GM21825 (cell line): Measurements from ENCODE around the gene GET3.
"Not testable (repeated sequence)": the region's sequence is repeated elsewhere in the genome, so short reads cannot be mapped to it uniquely, and the experiment has no call there.

ENCODE experiments used
- ATAC-seq: cut with Tn5 transposase; IDR thresholded peaks from one replicate; pipeline ENCODE4 v1.9.1; 2021; ENCODE audit warnings: mild to moderate bottlenecking, moderate library complexity; ENCODE audit not compliant: unreplicated experiment

Gene GET3

GRCh38 chr19:12736995-12737834 is at the start of gene GET3:
Gene GET3 (plus strand): TSS chr19:12737497. CDS start chr19:12737506, 9 bp downstream.
- peak; percentile 67 for ATAC-seq

- no peak for ATAC-seq
Measured at GRCh38 chr19:12689012-12689411, 48.3 kb upstream of the GET3 start.

GRCh38 chr19:12689581-12690216 is 47.6 kb upstream of the GET3 start:
- no peak for ATAC-seq

GRCh38 chr19:12692960-12693359 is 44.3 kb upstream of the GET3 start:
- ATAC-seq: no peak

- no peak for ATAC-seq
Measured at GRCh38 chr19:12694641-12695040, 42.7 kb upstream of the GET3 start.

- ATAC-seq: no peak
Measured at GRCh38 chr19:12695096-12695495, 42.2 kb upstream of the GET3 start.

- peak; percentile 5 for ATAC-seq
Measured at GRCh38 chr19:12695514-12695913, 41.8 kb upstream of the GET3 start.

GRCh38 chr19:12695997-12696365 is 41.3 kb upstream of the GET3 start:
- ATAC-seq: peak; percentile 17

- peak; percentile 56 for ATAC-seq
Measured at GRCh38 chr19:12696366-12697335, 40.6 kb upstream of the GET3 start, which contains the start of gene FBXW9. Gene FBXW9 (minus strand): TSS chr19:12696631. CDS start chr19:12696581, 50 bp downstream.

GRCh38 chr19:12697425-12697824 is 39.9 kb upstream of the GET3 start:
- ATAC-seq: not testable (repeated sequence)

- no peak for ATAC-seq
Measured at GRCh38 chr19:12698138-12698537, 39.2 kb upstream of the GET3 start.

GRCh38 chr19:12701596-12702282 is 35.6 kb upstream of the GET3 start:
- no peak for ATAC-seq

- no peak for ATAC-seq
Measured at GRCh38 chr19:12703046-12703445, 34.3 kb upstream of the GET3 start.

GRCh38 chr19:12705169-12705568 is 32.1 kb upstream of the GET3 start:
- ATAC-seq: no peak

- ATAC-seq: no peak
Measured at GRCh38 chr19:12705654-12706331, 31.5 kb upstream of the GET3 start.

- no peak for ATAC-seq
Measured at GRCh38 chr19:12706332-12706718, 31.0 kb upstream of the GET3 start.

GRCh38 chr19:12708641-12709040 is 28.7 kb upstream of the GET3 start:
- no peak for ATAC-seq

GRCh38 chr19:12711187-12711586 is 26.1 kb upstream of the GET3 start:
- no peak for ATAC-seq

GRCh38 chr19:12712077-12712476 is 25.2 kb upstream of the GET3 start:
- not testable (repeated sequence) for ATAC-seq

- not testable (repeated sequence) for ATAC-seq
Measured at GRCh38 chr19:12713304-12713703, 24.0 kb upstream of the GET3 start.
